ENCODE data around the gene BIRC3. TPM values are rescaled to one million over a fixed set of nuclear protein-coding genes. Genes with fewer than 3 reads are reported as not detected.
A peak's percentile ranks its signal among the peaks of the same experiment; 100 is the strongest.

Gene BIRC3
- total and polyA plus RNA-seq, 2 of the 8 experiments (the other 6 are each of a cell fraction or from before 2014, with no cell fraction given): 0.08 to 0.20 TPM

DNA sequence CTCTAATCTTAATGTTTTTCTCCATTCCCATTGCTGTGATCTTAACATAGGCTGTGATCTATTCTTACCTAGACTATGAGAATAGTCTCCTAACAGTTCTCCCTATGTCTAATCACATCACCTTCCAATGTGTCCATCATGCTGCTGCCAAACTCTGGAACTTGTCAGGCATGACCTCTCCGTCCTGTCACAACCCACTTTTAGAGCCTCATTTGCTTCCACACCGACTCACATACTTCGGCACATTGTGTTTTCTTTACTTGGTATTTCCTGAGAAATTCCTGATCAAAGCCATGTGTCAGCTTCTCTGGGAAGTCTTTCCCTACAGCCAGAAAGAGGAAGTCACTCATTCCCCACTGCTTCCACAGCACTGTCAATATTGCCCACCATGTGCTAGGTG, 40.5 kb upstream of the BIRC3 start:
- H4K5ac ChIP-seq (ENCODE audit: insufficient read length, low read depth, low read length): no peak overlapping the region
- no peak overlapping the region for H2BK120ac ChIP-seq (replicated peaks; ENCODE audit: low read depth, low read length)
- H4K8ac ChIP-seq (ENCODE audit: extremely low read depth, insufficient read depth, low read length): no peak overlapping the region
- no peak overlapping the region for H2BK5ac ChIP-seq (ENCODE audit: low read depth, low read length)
- no peak overlapping the region for H2AFZ ChIP-seq (ENCODE audit: low read length)
- peak overlapping the region; percentile 66; the same call in 1 of the 2 replicates for H2BK15ac ChIP-seq (ENCODE audit: low read length)
- H3K56ac ChIP-seq (replicated peaks; ENCODE audit: insufficient read length, low read depth, low read length): no peak overlapping the region
- H3K23ac ChIP-seq (ENCODE audit: insufficient read length): no peak overlapping the region
- no peaks in the 10 kb centered on the region for H3K79me2 ChIP-seq (ENCODE audit: control insufficient read depth in 1 of 2, insufficient read depth in 2 of 2, low read length in 2 of 2)
- H3K36me3 ChIP-seq (ENCODE audit: control insufficient read depth in 2 of 4, insufficient read depth in 4 of 4, low read length in 3 of 4): no peaks in the 10 kb centered on the region
- H3K4me3 ChIP-seq (ENCODE audit: extremely low read depth in 1 of 4, insufficient read depth in 2 of 4, low read depth in 3 of 4, low read length in 4 of 4): no peak overlapping the region
- H3K27me3 ChIP-seq (replicated peaks in 1 of 4; ENCODE audit: control insufficient read depth in 3 of 4, extremely low read depth in 1 of 4, insufficient read depth in 3 of 4, low read length in 3 of 4): no peaks in the 10 kb centered on the region
- H2BK20ac ChIP-seq (ENCODE audit: low read length): no peak overlapping the region
- TF ChIP-seq PHF8 (conservative IDR thresholded peaks at IDR 0.05; ENCODE audit: low read depth, low read length) (no peak), CREB1 (IDR thresholded peaks at IDR 0.05) (no peak), MAX (IDR thresholded peaks at IDR 0.05) (no peak), TAF7 (optimal IDR thresholded peaks at IDR 0.05; ENCODE audit: borderline replicate concordance, low read depth, low read length) (no peak)
- no peak overlapping the region for H3K14ac ChIP-seq (ENCODE audit: insufficient read length)
- H3K4me1 ChIP-seq (replicated peaks in 1 of 4; ENCODE audit: control insufficient read depth in 3 of 4, insufficient read depth in 4 of 4, low read length in 3 of 4): peaks cover 0 to 6% (median 2%) of the 10 kb centered on the region in 4 experiments; a peak in 2 of 7 replicates
- no peaks in the 10 kb centered on the region for H3K23me2 ChIP-seq (ENCODE audit: low read depth, low read length)
- no peaks in the 10 kb centered on the region for H4K20me1 ChIP-seq (replicated peaks in 1 of 2; ENCODE audit: control insufficient read depth in 1 of 2, insufficient read depth in 2 of 2, low read length in 2 of 2)
- H3K27ac ChIP-seq (ENCODE audit: low read depth, low read length): no peak overlapping the region
- H3K18ac ChIP-seq (ENCODE audit: extremely low read depth, low read length): no peak overlapping the region
- DNase-seq (ENCODE audit: low read depth in 1 of 2, low spot score in 2 of 2) (no peak), FAIRE-seq (no peak)
- no peak overlapping the region; the same call in 1 of the 2 replicates for H2BK12ac ChIP-seq (ENCODE audit: low read depth, low read length)
- H4K91ac ChIP-seq (replicated peaks; ENCODE audit: insufficient read length, low read length): no peak overlapping the region
- no peak overlapping the region for H3K9ac ChIP-seq (replicated peaks in 1 of 4; ENCODE audit: extremely low read depth in 1 of 4, low read depth in 3 of 4, low read length in 3 of 4)
- POLR2A ChIA-PET (ENCODE audit: partially characterized antibody): no interaction called here
- no peak overlapping the region for H2AK5ac ChIP-seq (ENCODE audit: low read depth, low read length)
- 89% methylated on average over 3 of the region's 3 CpGs; no CpG with 5 or more reads in 1 of the 2 experiments for WGBS, 2 experiments (ENCODE audit: extremely low coverage in 1 of 2, insufficient coverage in 1 of 2, insufficient read length in 1 of 2, insufficient replicate concordance in 2 of 2, low coverage in 1 of 2, low lambda C conversion rate in 2 of 2, missing lambda C conversion rate in 1 of 2)
- no peak overlapping the region for H3K4me2 ChIP-seq (ENCODE audit: insufficient read depth in 1 of 2, low read depth in 2 of 2, low read length in 2 of 2)
- H3K4ac ChIP-seq (replicated peaks; ENCODE audit: insufficient read length, low read depth, low read length): no peak overlapping the region
- H3K79me1 ChIP-seq (ENCODE audit: low read depth, low read length): no peaks in the 10 kb centered on the region
- no peaks in the 10 kb centered on the region for H3K9me3 ChIP-seq (ENCODE audit: insufficient read depth in 2 of 2, low read depth in 1 of 2, low read length in 1 of 2)
- CTCF ChIA-PET (ENCODE audit: partially characterized antibody): interaction anchor here (1.2 to 5.4 kb wide), 4 partner anchors 8 to 23 kb away, joined by 3 to 37 read pairs (median 5); no protein-coding TSS in a partner anchor
